ENCODE data around the gene PRPF18.

DNA sequence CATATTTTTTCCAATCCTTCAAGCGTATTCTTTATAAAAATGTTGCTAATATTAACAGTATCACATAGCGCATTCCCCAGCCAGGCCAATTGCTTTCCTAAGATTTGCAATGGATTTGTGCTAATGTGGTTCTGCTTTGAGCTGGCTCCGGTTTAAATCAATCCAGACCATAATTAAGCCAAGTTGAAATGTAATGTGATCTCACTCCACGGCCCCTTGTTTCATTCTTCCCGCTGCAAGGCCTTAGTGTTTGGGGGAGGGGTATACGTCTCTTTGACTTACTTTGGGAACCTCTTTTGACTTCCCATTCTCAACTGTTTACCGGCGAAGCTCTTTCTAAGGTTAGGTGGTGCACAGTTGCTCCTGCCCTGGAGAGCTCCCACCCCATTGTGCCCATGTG, 86.4 kb downstream of the PRPF18 start:
- TF ChIP-seq ZC3H10 (CRISPR knock-in tag; IDR thresholded peaks at IDR 0.05) (no peak), PATZ1 (CRISPR knock-in tag; IDR thresholded peaks at IDR 0.05; ENCODE audit: borderline replicate concordance) (no peak), ZFP30 (CRISPR knock-in tag; IDR thresholded peaks at IDR 0.05) (no peak), GLIS3 (CRISPR knock-in tag; IDR thresholded peaks at IDR 0.05) (no peak), ZNF565 (CRISPR knock-in tag; conservative IDR thresholded peaks at IDR 0.05; ENCODE audit: low read depth) (no peak), ZNF8 (CRISPR knock-in tag; IDR thresholded peaks at IDR 0.05) (no peak)
- TF ChIP-seq, protein P1, sequence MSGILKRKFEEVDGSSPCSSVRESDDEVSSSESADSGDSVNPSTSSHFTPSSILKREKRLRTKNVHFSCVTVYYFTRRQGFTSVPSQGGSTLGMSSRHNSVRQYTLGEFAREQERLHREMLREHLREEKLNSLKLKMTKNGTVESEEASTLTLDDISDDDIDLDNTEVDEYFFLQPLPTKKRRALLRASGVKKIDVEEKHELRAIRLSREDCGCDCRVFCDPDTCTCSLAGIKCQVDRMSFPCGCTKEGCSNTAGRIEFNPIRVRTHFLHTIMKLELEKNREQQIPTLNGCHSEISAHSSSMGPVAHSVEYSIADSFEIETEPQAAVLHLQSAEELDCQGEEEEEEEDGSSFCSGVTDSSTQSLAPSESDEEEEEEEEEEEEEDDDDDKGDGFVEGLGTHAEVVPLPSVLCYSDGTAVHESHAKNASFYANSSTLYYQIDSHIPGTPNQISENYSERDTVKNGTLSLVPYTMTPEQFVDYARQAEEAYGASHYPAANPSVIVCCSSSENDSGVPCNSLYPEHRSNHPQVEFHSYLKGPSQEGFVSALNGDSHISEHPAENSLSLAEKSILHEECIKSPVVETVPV (CRISPR knock-in tag; IDR thresholded peaks at IDR 0.05) = no peak

All from SK-N-SH treated with all-trans-retinoic acid at 6 μM for 48 hours (cell line).